Heart left ventricle (tissue), 16 donors: ENCODE results near the gene KCNQ1. TPM values are rescaled to one million over a fixed set of nuclear protein-coding genes. Genes with fewer than 3 reads are reported as not detected.
A peak's percentile ranks its signal among the peaks of the same experiment; 100 is the strongest.

Experiments
- ATAC-seq, 4 donors: fragments of 200-7000 bp; cut with Tn5 transposase; one replicate each; pipeline ENCODE4 v1.9.1; 2020 to 2022; ENCODE audit warnings: moderate library complexity in 4 of 4, mild to moderate bottlenecking in 3 of 4, moderate number of reproducible peaks in 1 of 4
- DNase-seq, 5 donors: peaks; one replicate each; pipeline ENCODE4 v3.0.0-alpha.2; 2020
- H3K27ac ChIP-seq, 12 donors: fragments of 200-600 bp; sonication (generic) in 4 of 12; one replicate each; pipeline versions ENCODE4 v1.5.0 to v1.8.0; 2016 to 2022; ENCODE audit warnings: mild to moderate bottlenecking in 2 of 12
- H3K27me3 ChIP-seq, 9 donors: fragments of 200-600 bp; sonication (generic) in 2 of 9; one replicate each; pipeline versions ENCODE4 v1.5.1 to v1.8.0; 2016 to 2022; ENCODE audit warnings: mild to moderate bottlenecking in 3 of 9
- H3K36me3 ChIP-seq, 9 donors: fragments of 200-600 bp; sonication (generic) in 2 of 9; one replicate each; pipeline versions ENCODE4 v1.5.0 to v1.8.0; 2018 to 2022; ENCODE audit warnings: mild to moderate bottlenecking in 2 of 9
- H3K4me1 ChIP-seq, 12 donors: fragments of 200-600 bp; sonication (generic) in 4 of 12; one replicate each; pipeline versions ENCODE4 v1.5.0 to v1.8.0; 2016 to 2022; ENCODE audit warnings: mild to moderate bottlenecking in 3 of 12
- H3K4me3 ChIP-seq, 12 donors: fragments of 200-600 bp; sonication (generic) in 4 of 12; one replicate each; pipeline versions ENCODE4 v1.5.0 to v1.8.0; 2017 to 2022; ENCODE audit warnings: mild to moderate bottlenecking in 9 of 12, moderate library complexity in 4 of 12
- H3K9me3 ChIP-seq, 12 donors: fragments of 200-600 bp; sonication (generic) in 4 of 12; one replicate each; pipeline versions ENCODE4 v1.5.0 to v1.8.0; 2016 to 2022; ENCODE audit warnings: mild to moderate bottlenecking in 1 of 12
- CTCF ChIP-seq, 12 donors: fragments of 200-600 bp; sonication (generic) in 4 of 12; IDR thresholded peaks; one replicate each; pipeline versions ENCODE4 v1.5.0 to v1.8.0; 2018 to 2022; ENCODE audit warnings: antibody characterized with exemption in 12 of 12, mild to moderate bottlenecking in 5 of 12
- POLR2A ChIP-seq, 2 donors: fragments of 450-650 bp; IDR thresholded peaks; one replicate each; pipeline ENCODE4 v1.6.1; 2017; ENCODE audit warnings: antibody characterized with exemption in 2 of 2, mild to moderate bottlenecking in 2 of 2, moderate library complexity in 2 of 2
- WGBS, 4 donors: extraction: QIAGEN DNeasy Blood & Tissue Kit in 2 of 4; methylation state at CpG; one replicate each; pipeline versions ENCODE4 v1.1.5 to v1.1.7; 2013 to 2018; 5-methylcytosine and 5-hydroxymethylcytosine counted together
- intact Hi-C, 10 donors: fragments of 100-400 bp; cut with DNase I; formaldehyde crosslinking; loops; one replicate each; pipeline versions ENCODE4 v1.11.1 to v1.14.2; 2022
- polyA plus RNA-seq, 2 donors: library from polyadenylated mRNA; stranded (reverse); fragments of 200-250 nt; gene quantifications; one replicate each; pipeline ENCODE4 v1.2.3, GENCODE V29; 2013
- total RNA-seq, 9 donors: library from RNA; depleted of rRNA in 2 of 9; stranded (reverse); fragments of >200 nt in 2 of 9; fragmentation: NEBNext Ultra II Directional in 3 of 9; extraction: Animal tissue kit (Norgen Biotek cat#: 25700) in 3 of 9; gene quantifications; one replicate each; pipeline versions ENCODE4 v1.1.0 to v1.2.4, GENCODE V29; 2016 to 2023
- donor health status: ischemic (EF 13 %, LVEDD 7.1; RV severe dilation, severe dysfunction).
- donor health status: healthy with polysubstance abuse.
- donor health status: DM: no; HTN: yes; CAD: no.
- donor health status: DM: no; HTN: no; CAD: no.
- donor health status: ischemic (EF 25% LVEDD 6.9; RV normal size, moderate dysfunction).
- donor health status: ischemic (EF 25% LVEDD 5.7; RV mildly dilated, moderate dysfunction).
- donor health status: healthy.
- donor health status: DM: yes; HTN: yes; CAD: no.
- donor health status: ischemic (EF 35%, LVEDD 5.7; RV mildly dilated, moderate dysfunction).
- donor health status: nonischemic (EF 11% LVEDD 7.7; RV severe dilation, severe dysfunction).
- donor health status: DM: yes; HTN: yes; CAD: no.
- donor health status: PGD.
- donor health status: ischemic (EF 29% LVEDD 5.4; RV normal size, mild dysfunction).
- donor health status: nonischemic (EF 23%, LVEDD 6.1; RV moderate dilation, normal function).

Gene KCNQ1
- total and polyA plus RNA-seq, 11 donors: 18.6 to 42.4 (median 31.4) TPM

GRCh38 chr11:2883979-2884815 is 439.4 kb downstream of the KCNQ1 start:
- Histone ChIP-seq H3K9me3 (peaks cover 0 to 4% (median 0%) of the 10 kb centered on the region in 12 donors), H3K36me3 (peaks cover 0 to 4% (median 0%) of the 10 kb centered on the region in 9 donors), H3K27ac (peak overlapping the region; percentile 66 to 94 (median 88)), H3K27me3 (peaks cover 0 to 14% (median 0%) of the 10 kb centered on the region in 9 donors), H3K4me3 (peak overlapping the region; percentile 60 to 90 (median 83)), H3K4me1 (peaks cover 0 to 39% (median 23%) of the 10 kb centered on the region in 12 donors)
- TF ChIP-seq POLR2A (IDR thresholded peaks at IDR 0.05) (peak in 1 of 2 donors; percentile 32), CTCF (IDR thresholded peaks at IDR 0.05) (no peak)
- ATAC-seq: peak in 1 of 4 donors; percentile 11
- intact Hi-C loops: loop anchor here in 9 of 10 donors (1.0 to 10.0 kb wide), 11 partner anchors 47 to 199 kb away; partner anchors contain the start of gene KCNQ1OT1 (in 5 of the 9)
- DNase-seq: peak; percentile 48 to 79 (median 72)
- 0 to 3% (median 1%) methylated on average over 13 to 119 of the region's 119 CpGs for WGBS, 4 donors

- TF ChIP-seq POLR2A (IDR thresholded peaks at IDR 0.05) (no peak), CTCF (IDR thresholded peaks at IDR 0.05) (peak in 10 of 12 donors; percentile 9 to 56 (median 34))
- Histone ChIP-seq H3K27me3 (peaks cover 0 to 14% (median 0%) of the 10 kb centered on the region in 9 donors), H3K4me3 (peak overlapping the region; percentile 67 to 90 (median 85)), H3K27ac (peak overlapping the region; percentile 71 to 94 (median 88)), H3K36me3 (peaks cover 0 to 4% (median 0%) of the 10 kb centered on the region in 9 donors), H3K9me3 (no peaks in the 10 kb centered on the region), H3K4me1 (peaks cover 0 to 39% (median 23%) of the 10 kb centered on the region in 12 donors)
- ATAC-seq (peak in 2 of 4 donors; percentile 19 to 30), DNase-seq (peak; percentile 61 to 81 (median 70))
- WGBS, 4 donors: 1 to 2% (median 1%) methylated on average over 57 to 80 of the region's 80 CpGs
- intact Hi-C loops: loop anchor here in 9 of 10 donors (2.0 to 10.0 kb wide), 13 partner anchors 53 to 573 kb away; partner anchors contain the start of genes KCNQ1OT1 (in 6 of the 9) and KCNQ1 (in 1 of the 9)
These were observed 440.3 kb downstream of the KCNQ1 start for GRCh38 chr11:2885017-2885677.

- DNase-seq (peak; percentile 83 to 94 (median 91)), ATAC-seq (peak; percentile 59 to 82 (median 76))
- peak within 1 kb of the TSS; percentile 71 to 94 (median 88) for H3K27ac ChIP-seq
- no peaks in the 10 kb centered on the region for H3K9me3 ChIP-seq
- intact Hi-C loops: loop anchor here in 9 of 10 donors (2.0 to 10.0 kb wide), 13 partner anchors 53 to 573 kb away; partner anchors contain the start of genes KCNQ1OT1 (in 6 of the 9) and KCNQ1 (in 1 of the 9)
- TF ChIP-seq POLR2A (IDR thresholded peaks at IDR 0.05) (peak in 1 of 2 donors; percentile 95), CTCF (IDR thresholded peaks at IDR 0.05) (no peak)
- peaks cover 0 to 43% (median 25%) of the 10 kb centered on the region in 12 donors for H3K4me1 ChIP-seq
- WGBS, 4 donors: 0 to 1% (median 1%) methylated on average over 2 to 61 of the region's 61 CpGs; no CpG with 5 or more reads in 1 of the 4 donors
- peak within 1 kb of the TSS; percentile 67 to 90 (median 85) for H3K4me3 ChIP-seq
- peaks cover 0 to 4% (median 0%) of the 10 kb centered on the region in 9 donors for H3K36me3 ChIP-seq
- H3K27me3 ChIP-seq: peaks cover 0 to 14% (median 0%) of the 10 kb centered on the region in 9 donors
These were observed 440.9 kb downstream of the KCNQ1 start, which contains the start of gene CDKN1C for GRCh38 chr11:2885678-2886081. Gene CDKN1C, minus strand, starts transcription at chr11:2885775. Its CDS starts 319 bp downstream, at chr11:2885456.
